ENCODE measurements around the gene NALCN. TPM values are rescaled to one million over a fixed set of nuclear protein-coding genes. Genes with fewer than 3 reads are reported as not detected.

NALCN gene
- total and polyA plus RNA-seq, 2 of the 8 experiments (the other 6 are each of a cell fraction or from before 2014, with no cell fraction given), result 0.26 to 0.54 TPM

DNA sequence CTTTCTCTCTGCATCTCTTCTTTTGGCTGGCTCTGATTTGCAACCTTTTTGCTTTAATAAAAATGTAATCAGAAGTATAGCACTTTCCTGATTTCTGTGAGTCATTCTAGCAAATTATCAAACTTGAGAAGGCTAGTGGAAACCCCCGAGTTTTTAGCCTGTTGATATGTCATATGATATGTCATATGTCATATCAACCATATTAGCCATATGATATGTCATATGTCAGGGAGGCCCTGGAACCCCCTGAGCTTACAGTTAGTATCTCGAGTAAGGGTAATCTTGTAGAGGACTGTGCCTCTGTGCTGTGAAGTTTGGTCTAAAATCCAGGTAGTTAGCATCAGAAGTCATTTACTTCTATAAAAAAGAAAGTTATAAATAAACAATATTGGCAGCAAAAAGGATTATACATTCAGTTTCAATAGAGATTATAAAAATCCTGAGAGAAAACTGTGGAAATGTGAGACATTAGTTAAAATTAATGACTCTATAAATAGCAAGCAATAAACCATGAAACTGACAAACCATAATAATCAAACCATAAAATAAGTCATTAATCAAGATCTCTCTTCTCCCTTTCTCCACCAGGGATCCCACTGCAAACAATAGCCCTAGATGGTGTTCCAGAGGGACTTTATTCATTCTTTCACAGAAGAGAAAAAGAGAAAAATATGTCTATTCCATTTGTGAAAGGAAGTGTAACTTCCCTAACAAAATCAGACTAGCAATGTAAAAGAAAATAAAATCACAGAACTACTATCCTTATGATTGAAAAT is 167.4 kb downstream of the NALCN start (continued):
- TF ChIP-seq, protein P1, sequence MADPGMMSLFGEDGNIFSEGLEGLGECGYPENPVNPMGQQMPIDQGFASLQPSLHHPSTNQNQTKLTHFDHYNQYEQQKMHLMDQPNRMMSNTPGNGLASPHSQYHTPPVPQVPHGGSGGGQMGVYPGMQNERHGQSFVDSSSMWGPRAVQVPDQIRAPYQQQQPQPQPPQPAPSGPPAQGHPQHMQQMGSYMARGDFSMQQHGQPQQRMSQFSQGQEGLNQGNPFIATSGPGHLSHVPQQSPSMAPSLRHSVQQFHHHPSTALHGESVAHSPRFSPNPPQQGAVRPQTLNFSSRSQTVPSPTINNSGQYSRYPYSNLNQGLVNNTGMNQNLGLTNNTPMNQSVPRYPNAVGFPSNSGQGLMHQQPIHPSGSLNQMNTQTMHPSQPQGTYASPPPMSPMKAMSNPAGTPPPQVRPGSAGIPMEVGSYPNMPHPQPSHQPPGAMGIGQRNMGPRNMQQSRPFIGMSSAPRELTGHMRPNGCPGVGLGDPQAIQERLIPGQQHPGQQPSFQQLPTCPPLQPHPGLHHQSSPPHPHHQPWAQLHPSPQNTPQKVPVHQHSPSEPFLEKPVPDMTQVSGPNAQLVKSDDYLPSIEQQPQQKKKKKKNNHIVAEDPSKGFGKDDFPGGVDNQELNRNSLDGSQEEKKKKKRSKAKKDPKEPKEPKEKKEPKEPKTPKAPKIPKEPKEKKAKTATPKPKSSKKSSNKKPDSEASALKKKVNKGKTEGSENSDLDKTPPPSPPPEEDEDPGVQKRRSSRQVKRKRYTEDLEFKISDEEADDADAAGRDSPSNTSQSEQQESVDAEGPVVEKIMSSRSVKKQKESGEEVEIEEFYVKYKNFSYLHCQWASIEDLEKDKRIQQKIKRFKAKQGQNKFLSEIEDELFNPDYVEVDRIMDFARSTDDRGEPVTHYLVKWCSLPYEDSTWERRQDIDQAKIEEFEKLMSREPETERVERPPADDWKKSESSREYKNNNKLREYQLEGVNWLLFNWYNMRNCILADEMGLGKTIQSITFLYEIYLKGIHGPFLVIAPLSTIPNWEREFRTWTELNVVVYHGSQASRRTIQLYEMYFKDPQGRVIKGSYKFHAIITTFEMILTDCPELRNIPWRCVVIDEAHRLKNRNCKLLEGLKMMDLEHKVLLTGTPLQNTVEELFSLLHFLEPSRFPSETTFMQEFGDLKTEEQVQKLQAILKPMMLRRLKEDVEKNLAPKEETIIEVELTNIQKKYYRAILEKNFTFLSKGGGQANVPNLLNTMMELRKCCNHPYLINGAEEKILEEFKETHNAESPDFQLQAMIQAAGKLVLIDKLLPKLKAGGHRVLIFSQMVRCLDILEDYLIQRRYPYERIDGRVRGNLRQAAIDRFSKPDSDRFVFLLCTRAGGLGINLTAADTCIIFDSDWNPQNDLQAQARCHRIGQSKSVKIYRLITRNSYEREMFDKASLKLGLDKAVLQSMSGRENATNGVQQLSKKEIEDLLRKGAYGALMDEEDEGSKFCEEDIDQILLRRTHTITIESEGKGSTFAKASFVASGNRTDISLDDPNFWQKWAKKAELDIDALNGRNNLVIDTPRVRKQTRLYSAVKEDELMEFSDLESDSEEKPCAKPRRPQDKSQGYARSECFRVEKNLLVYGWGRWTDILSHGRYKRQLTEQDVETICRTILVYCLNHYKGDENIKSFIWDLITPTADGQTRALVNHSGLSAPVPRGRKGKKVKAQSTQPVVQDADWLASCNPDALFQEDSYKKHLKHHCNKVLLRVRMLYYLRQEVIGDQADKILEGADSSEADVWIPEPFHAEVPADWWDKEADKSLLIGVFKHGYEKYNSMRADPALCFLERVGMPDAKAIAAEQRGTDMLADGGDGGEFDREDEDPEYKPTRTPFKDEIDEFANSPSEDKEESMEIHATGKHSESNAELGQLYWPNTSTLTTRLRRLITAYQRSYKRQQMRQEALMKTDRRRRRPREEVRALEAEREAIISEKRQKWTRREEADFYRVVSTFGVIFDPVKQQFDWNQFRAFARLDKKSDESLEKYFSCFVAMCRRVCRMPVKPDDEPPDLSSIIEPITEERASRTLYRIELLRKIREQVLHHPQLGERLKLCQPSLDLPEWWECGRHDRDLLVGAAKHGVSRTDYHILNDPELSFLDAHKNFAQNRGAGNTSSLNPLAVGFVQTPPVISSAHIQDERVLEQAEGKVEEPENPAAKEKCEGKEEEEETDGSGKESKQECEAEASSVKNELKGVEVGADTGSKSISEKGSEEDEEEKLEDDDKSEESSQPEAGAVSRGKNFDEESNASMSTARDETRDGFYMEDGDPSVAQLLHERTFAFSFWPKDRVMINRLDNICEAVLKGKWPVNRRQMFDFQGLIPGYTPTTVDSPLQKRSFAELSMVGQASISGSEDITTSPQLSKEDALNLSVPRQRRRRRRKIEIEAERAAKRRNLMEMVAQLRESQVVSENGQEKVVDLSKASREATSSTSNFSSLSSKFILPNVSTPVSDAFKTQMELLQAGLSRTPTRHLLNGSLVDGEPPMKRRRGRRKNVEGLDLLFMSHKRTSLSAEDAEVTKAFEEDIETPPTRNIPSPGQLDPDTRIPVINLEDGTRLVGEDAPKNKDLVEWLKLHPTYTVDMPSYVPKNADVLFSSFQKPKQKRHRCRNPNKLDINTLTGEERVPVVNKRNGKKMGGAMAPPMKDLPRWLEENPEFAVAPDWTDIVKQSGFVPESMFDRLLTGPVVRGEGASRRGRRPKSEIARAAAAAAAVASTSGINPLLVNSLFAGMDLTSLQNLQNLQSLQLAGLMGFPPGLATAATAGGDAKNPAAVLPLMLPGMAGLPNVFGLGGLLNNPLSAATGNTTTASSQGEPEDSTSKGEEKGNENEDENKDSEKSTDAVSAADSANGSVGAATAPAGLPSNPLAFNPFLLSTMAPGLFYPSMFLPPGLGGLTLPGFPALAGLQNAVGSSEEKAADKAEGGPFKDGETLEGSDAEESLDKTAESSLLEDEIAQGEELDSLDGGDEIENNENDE (IDR thresholded peaks at IDR 0.05; ENCODE audit: insufficient replicate concordance, low read length), result no peak
- TF ChIP-seq RXRA (IDR thresholded peaks at IDR 0.05; ENCODE audit: insufficient read depth, low read depth, low read length), result no peak
- TF ChIP-seq CHD1 (IDR thresholded peaks at IDR 0.05; ENCODE audit: low read depth, low read length), result no peak
- TF ChIP-seq, protein P2, sequence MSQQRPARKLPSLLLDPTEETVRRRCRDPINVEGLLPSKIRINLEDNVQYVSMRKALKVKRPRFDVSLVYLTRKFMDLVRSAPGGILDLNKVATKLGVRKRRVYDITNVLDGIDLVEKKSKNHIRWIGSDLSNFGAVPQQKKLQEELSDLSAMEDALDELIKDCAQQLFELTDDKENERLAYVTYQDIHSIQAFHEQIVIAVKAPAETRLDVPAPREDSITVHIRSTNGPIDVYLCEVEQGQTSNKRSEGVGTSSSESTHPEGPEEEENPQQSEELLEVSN (IDR thresholded peaks at IDR 0.05), result no peak
- no peak for TF ChIP-seq BCL11A (IDR thresholded peaks at IDR 0.05; ENCODE audit: low read depth in 2 of 2, low read length in 2 of 2)
- no peak for TF ChIP-seq ZNF274 (IDR thresholded peaks at IDR 0.05; ENCODE audit: borderline replicate concordance, extremely low read depth, low read length)
- TF ChIP-seq SP2 (IDR thresholded peaks at IDR 0.05; ENCODE audit: low read length), result no peak
- TF ChIP-seq CEBPB (IDR thresholded peaks at IDR 0.05; ENCODE audit: low read depth, low read length), result no peak

Data from H1 (cell line).